ENCODE data around the gene PSTPIP2.

The PSTPIP2 gene

DNA sequence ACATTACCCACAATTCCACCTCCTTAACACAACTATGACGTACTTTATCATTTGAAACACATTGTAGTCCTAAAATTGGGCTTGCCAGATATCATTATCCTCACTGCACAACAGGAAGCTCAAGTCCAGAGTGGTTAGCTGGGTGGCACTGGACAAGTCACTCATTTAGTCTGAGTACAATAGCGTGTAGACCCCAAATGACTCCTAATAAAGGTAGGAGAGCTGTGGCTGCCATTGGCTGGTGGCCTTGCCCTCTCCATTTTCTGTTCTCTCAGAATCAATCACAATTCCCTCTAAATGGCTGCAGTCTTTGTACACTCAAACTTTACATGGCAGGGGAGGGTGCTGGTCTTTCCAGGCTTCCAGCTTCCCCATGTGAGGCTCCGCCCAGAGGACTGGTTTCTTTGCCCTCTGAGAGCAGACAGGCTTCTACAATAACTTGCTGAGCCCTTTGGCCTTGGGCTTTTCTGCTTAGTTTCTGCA is 11.7 kb downstream of the PSTPIP2 start:
- TF ChIP-seq, protein P1, sequence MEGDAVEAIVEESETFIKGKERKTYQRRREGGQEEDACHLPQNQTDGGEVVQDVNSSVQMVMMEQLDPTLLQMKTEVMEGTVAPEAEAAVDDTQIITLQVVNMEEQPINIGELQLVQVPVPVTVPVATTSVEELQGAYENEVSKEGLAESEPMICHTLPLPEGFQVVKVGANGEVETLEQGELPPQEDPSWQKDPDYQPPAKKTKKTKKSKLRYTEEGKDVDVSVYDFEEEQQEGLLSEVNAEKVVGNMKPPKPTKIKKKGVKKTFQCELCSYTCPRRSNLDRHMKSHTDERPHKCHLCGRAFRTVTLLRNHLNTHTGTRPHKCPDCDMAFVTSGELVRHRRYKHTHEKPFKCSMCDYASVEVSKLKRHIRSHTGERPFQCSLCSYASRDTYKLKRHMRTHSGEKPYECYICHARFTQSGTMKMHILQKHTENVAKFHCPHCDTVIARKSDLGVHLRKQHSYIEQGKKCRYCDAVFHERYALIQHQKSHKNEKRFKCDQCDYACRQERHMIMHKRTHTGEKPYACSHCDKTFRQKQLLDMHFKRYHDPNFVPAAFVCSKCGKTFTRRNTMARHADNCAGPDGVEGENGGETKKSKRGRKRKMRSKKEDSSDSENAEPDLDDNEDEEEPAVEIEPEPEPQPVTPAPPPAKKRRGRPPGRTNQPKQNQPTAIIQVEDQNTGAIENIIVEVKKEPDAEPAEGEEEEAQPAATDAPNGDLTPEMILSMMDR (conservative IDR thresholded peaks at IDR 0.05; ENCODE audit: low read depth, low read length): no peak
- no peak for DNase-seq (ENCODE audit: low read depth)
- no peak overlapping the region for H3K4me3 ChIP-seq (ENCODE audit: low read depth, low read length)

DNA sequence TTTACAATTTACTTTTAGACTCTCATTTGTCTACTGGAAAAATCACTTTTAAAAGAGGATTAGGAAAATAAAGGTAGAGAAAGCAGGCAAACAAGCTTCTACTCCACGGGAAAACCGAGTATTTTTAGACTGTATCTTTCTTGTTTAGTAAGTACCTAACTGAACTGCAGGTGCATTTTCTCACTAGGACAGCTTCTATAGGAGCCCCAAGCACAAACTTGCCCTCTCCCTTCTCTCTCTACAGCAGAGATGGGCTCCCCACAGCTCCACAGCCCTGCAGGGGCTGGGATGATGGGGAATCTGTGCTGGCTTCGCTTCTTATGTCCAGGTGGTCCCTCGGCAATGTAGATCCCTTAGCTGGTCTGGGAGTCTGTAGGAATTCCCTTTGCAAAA is 16.2 kb downstream of the PSTPIP2 start:
- no peak overlapping the region for H3K4me3 ChIP-seq (ENCODE audit: low read depth, low read length)
- no peak for DNase-seq (ENCODE audit: low read depth)
- TF ChIP-seq, protein P1 (conservative IDR thresholded peaks at IDR 0.05; ENCODE audit: low read depth, low read length): no peak

DNA sequence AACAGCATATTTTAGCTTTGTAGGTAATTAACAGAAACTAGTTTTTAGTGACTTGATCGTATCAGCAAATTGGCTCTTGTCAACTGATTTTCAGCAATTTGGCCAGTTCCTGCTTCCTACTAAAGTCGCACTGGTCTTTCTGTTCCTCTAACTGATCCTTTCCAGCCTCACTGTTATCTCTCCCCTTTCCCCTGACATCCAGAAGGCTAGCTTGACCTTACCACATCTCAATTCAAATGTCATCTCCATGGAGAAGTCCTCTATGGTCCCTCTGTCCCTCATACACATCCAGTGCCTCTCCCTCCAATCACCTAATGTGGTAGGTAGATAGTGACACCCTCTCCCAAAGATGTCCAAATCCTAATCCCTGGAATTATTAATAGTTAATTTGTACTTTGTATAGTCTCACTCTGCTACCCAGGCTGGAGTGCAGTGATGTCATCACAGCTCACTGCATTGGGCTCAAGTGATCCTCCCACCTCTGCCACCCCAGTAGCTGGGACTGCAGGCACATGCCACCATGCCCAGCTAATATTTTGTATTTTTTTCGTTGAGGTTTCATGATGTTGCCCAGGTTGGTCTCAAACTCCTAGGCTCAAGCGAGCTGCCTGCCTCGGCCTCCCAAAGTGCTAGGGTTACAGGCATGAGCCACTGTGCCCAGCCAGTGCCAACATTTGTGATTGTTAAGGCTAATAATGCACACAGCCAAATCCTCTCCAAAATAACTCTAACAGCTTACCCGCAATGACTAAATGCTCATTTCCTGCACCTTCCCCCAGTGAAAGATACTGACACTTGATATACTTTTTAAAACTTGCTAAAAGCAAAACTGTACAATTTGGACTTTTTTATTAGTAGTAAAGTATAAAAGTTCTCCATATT is 16.9 kb downstream of the PSTPIP2 start:
- TF ChIP-seq, protein P1 (conservative IDR thresholded peaks at IDR 0.05; ENCODE audit: low read depth, low read length): no peak
- no peak overlapping the region for H3K4me3 ChIP-seq (ENCODE audit: low read depth, low read length)
- DNase-seq (ENCODE audit: low read depth): no peak

DNA sequence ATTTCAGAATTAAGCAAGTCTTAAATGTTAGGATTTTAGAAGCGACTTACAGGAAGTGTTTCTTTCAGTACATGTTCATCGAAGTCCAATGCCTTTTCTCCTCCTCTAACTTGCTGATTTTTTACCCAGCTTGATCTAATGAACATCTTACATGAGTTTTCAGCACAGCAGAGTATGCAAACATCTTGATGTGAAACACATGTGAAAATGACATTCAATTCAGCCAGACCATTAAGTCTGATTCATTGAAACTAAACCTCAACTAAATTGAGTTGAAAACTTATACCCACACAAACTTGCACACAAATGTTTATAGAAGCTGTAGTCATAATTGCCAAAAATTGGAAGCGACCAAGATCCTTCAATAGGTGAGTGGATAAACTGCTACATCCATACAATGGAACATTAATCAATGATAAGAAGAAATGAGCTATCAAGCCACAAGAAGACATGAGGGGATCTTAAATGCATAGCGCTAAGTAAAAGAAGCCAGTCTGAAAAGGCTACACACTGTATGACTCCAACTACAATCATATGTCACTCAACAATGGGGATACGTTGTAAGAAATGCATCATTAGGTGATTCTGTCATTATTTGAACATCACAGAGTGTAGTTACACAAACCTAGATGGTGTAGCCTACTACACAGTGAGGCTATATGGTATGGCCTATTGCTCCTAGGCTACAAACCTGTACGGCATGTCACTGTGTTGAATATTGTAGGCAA is 18.5 kb downstream of the PSTPIP2 start:
- no peak overlapping the region for H3K4me3 ChIP-seq (ENCODE audit: low read depth, low read length)
- no peak for DNase-seq (ENCODE audit: low read depth)
- TF ChIP-seq, protein P1 (conservative IDR thresholded peaks at IDR 0.05; ENCODE audit: low read depth, low read length): no peak

DNA sequence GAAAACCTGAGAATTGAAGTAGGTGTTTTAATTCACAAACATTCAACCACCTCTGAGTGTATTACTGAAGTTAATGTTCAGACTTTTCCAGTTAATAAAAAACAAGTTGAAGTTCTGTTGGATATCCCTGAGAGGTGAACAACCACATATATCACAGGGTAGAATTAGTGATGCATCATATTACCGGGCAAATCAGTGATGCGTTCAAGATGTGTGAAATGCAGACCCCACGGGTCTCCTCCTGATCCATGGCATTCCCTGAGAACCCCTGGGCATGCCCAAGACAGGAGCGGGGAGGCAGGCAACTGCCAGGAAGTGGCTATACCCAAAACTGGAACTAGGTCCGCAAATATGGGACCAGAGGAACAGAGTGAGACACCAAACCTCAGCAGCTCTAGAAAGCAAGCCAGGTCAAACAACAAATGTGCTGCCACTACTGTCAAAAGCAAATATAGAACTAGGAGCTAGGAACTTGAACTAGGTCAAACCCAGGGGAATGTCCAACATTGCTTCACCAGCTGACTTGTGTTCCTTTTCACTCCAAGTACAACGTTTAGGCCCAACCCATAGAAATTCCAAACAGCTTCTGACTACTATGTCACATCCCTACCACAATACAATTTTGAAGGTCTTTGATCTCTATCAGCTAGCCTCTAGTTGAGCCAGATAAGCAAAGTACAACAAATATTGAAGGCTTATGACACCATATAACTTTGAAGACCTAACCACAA is 20.2 kb downstream of the PSTPIP2 start:
- TF ChIP-seq, protein P1 (conservative IDR thresholded peaks at IDR 0.05; ENCODE audit: low read depth, low read length): no peak

DNA sequence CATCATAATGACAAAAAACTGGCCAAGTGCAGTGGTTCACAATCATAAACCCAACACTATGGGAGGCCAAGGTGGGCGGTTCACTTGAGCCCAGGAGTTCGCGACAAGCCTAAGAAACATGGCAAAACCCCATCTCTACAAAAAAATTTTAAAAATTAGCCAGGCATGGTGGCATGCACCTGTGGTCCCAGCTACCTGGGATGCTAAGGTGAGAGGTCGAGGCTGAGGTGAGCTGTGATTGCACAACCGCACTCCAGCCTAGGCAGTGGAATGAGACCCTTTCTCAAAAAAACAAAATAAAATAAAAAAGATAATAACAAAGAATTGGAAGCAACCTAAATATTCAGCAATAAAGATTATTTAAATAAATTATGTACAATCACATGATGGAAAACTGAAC is 21.8 kb downstream of the PSTPIP2 start:
- TF ChIP-seq, protein P1 (conservative IDR thresholded peaks at IDR 0.05; ENCODE audit: low read depth, low read length): no peak
- no peak overlapping the region for H3K4me3 ChIP-seq (ENCODE audit: low read depth, low read length)
- no peak for DNase-seq (ENCODE audit: low read depth)

More for the DNA sequence above, 20.2 kb downstream of the PSTPIP2 start:
- DNase-seq (ENCODE audit: low read depth): peak; percentile 97
- H3K4me3 ChIP-seq (ENCODE audit: low read depth, low read length): no peak overlapping the region

All from choroid plexus epithelial cell (primary cell).